ENCODE measurements around the gene DTNB.

Gene DTNB

DNA sequence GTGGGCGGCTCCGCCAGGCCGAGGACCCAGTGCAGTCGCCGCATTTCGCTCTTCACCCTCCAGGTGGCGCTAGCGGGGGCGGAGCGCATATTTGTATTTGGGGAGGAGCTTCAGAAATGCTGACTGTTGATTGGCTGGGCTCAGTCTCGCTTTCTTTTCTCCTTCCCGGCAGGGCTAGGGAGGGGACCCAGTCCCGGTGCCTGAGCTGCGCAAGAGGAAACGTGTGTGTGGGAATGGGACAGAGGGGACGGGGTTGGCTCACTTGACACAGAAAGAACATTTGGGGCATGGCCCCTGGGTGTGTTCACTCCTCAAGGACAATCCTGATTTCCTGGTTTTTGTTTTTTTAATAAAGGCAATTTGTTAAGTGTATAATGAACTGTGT, 311.3 kb downstream of the DTNB start:
- peak; percentile 89 to 97 for DNase-seq

DNA sequence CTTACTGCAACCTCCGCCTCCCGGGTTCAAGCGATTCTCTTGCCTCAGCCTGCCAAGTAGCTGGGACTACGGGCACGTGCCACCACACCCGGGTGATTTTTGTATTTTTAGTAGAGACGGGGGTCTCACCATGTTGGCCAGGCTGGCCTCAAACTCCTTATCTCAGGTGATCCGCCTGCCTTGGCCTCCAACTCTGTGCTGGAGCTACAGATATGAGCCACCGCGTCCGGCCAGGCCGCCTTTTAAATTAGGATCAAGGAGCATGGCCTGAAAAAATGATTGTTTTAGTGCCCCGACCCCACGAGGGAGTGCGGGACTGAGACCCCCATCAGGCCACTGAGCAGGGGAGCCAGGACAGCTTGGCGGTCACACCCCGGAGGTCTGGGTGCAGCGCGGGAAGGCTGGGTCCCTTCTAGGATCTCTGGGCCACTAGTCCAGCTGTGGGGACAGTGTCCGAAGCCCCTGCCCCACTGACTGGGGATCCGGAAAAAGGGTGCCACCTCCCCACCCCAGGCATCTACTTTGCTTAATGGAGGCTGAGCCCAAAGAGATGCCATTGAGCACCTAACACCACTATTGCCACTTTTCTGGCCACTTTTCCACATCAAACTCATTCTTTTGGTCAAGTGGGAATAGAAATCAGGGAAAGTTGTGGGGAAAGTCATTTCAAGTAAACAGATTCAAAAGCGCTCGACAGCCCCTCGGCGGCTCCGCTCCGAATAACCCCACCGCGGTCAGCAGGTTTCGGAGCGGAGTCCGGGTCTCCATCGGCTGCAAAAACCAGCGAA, 311.9 kb downstream of the DTNB start:
- DNase-seq: no peak

DNA sequence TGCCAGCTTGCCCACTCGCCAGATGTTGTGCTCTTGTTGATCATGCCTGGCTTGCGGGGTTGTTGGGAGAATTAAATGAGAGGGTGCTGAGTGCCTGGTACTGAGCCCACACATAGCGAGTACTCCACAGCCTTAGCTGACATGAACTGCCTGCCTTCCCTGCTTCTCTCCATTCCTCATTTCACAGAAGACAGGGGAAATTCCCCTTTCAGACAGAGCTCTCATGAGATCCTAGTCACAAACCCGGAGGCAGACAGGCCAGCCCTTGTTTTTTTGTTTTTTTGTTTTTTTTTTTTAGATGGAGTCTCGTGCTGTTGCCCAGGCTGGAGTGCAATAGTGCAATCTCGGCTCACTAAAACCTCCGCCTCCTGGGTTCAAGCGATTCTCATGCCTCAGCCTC, 314.5 kb downstream of the DTNB start:
- no peak for DNase-seq

DNA sequence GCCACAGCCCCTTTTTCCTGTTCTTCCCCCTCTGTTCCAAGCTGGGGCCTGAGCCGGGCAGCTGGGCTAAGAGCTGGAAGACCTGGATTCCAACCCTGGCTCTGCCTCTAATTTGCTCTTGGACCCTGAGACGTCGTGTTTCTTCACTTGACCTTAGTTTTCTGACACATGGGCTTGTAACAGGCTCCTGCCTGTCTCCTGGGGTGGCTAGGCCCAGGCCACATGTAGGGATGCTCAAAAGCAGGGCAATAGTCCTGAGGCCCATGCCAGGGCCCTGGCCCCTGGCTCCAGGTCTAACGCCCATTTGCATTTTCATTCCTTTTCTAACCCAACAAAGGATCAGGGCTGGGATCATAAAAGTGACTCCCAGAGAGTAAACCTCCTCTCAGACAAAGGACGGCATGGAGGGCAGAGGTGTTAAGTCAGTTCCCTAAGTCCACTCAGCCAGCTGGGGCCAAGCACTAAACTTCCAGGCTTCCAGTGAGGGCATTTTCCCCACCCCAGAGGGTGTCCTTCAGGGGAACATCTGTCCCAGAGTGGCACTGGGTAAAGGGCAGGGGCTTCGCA, 315.0 kb downstream of the DTNB start:
- DNase-seq: no peak

DNA sequence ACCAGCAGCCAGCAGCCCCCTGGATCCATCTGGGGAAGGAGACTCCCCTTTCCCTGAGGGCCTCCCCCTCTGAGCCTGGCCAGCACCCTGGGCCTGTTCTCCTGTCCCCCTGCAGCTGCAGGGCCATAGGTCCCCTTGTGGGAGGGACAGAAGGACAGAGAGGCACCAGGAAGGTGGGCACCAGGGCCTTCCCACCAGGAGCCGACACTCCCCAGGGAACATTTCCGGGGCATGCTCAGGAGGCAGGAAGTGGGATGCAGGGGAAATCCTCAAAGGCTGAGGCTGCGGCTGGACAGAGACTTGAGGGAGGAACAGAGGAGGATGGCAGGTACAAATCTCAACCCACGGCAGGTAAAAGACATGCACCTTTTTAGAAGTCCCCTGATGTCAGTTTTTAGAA, 317.3 kb downstream of the DTNB start:
- no peak for DNase-seq

DNA sequence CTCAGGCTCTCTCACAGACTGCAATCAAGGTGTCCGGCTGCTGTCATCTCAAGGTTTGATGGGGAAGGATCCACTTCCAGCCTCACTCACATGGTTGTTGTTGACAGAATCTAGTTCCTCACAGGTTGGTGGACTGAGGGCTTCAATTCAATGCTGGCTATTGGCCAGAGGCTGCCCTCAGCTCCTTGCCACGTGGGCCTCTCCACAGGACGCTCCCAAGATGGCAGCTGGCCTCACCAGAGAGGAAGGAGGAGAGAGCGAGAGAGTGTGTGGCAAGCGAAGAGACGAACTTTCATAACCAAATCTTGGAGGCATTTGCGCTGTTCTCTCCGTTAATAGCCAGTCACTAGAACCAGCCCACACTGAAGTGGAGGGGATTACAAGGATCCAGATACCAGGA, 318.1 kb downstream of the DTNB start:
- DNase-seq: no peak

DNA sequence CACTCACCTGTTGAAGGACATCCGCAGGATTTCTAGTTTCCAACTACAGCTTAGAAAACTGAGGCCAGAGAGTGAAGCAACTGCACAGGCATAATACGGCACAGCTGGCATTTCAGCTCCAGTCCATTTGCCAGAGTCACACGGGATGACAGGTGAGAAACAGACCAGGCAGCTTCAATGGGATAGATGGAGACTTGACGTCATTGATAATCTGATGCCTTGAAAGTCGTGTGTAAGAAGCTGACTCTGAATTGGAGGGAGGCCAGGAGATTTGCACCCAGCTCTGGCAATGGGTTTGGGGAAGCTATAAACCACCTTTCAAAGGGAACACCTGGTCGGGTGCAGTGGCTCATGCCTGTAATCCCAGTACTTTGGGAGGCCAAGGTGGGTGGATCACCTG, 319.3 kb downstream of the DTNB start:
- DNase-seq: no peak

DNA sequence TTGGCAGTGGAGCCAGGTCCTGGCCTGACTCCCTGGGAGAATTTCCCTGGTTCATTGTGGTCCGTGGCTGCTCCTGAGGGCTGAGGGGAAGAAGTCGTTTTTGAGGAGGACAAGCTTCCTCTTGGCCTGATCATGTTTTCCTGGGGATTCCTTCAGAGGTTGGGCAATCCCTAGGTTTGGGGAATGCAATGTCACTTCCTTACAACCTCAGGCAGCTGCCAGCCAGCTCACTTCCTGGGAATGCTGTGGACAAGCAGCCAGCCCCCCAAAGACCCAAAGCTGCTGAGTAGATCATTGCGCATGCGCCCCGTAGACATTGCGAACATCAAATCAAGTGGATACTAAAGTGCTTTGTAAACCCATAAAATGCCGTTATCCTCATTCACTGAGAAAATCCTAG, 324.0 kb downstream of the DTNB start:
- DNase-seq: no peak

DNA sequence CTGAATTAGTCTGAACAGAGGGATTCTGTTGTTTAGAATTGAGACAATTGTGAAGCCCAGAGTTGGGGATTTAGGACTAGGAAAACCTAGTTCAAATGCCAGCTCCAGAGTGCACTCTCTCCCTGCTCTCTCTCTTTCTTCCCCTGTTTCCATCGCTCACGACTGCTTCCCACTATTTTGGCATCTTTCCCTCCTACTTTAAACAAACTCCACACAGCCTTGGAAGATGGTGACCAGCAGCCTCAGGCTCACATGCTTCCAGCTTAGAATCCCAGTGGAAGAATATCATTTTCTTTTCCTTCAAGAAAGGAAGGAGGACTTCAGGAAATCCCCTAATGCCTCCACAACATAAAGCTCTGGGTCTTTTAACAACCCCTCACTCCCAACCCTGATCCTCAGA, 325.5 kb downstream of the DTNB start:
- DNase-seq: no peak

DNA sequence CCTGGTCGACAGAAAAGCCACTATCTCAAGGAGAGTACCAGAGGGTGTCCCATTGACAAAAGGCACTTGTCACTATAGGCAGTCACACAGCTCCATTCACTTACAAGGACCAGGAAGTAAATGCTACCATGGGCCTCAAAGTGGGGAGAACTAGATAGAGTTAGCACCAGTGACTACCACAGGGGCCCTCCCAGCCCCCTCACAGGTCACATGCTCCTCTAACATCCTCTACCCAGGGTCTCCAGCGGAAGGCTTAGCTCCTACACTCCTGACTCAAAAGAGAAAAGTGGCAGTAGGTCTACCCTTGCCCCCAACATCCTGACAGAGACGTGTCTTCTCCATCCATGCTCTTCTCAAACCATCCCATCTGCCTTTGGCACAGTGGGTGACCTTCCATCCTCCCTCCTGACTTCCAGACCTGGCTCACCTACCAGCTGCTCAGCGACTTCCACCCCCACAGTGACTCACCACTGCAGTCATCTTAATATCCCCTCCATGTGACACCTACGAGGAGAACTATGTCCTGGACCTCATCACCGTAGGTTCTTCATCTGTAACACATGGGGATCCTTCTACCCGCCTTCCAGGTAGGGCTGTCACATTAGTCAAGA, 326.1 kb downstream of the DTNB start:
- DNase-seq: peak in 1 of 2 donors; percentile 42

DNA sequence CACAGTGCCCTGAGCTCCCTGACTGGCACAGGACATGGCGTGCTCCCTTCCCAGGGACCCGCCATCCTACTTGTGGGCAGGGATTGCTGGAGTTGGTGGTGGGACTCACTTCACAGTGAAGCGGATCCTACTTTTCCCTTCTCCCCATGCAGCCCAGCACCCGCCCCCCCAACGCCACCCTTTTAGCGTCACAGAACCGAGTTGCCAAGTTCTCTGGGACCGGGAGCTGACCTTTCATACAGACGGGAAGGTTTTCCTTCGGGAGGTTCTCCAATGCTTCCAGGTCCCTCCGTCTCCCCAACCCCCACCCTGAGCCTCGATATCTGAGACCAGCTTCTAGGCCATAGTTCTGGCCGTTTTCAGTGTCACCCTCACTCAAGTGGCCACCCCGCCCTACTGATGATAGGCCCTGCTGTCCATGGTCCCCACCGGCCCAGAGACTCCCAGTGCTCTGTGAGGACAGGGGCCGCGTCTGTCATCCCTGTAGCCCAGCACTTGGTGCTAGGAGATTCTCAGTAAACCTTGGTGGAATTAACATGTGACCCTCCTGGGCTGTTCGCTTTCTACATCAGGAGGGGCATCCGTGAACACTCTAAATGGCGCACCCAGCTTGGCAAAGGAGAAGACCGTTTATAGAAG, 330.1 kb downstream of the DTNB start:
- no peak for DNase-seq

DNA sequence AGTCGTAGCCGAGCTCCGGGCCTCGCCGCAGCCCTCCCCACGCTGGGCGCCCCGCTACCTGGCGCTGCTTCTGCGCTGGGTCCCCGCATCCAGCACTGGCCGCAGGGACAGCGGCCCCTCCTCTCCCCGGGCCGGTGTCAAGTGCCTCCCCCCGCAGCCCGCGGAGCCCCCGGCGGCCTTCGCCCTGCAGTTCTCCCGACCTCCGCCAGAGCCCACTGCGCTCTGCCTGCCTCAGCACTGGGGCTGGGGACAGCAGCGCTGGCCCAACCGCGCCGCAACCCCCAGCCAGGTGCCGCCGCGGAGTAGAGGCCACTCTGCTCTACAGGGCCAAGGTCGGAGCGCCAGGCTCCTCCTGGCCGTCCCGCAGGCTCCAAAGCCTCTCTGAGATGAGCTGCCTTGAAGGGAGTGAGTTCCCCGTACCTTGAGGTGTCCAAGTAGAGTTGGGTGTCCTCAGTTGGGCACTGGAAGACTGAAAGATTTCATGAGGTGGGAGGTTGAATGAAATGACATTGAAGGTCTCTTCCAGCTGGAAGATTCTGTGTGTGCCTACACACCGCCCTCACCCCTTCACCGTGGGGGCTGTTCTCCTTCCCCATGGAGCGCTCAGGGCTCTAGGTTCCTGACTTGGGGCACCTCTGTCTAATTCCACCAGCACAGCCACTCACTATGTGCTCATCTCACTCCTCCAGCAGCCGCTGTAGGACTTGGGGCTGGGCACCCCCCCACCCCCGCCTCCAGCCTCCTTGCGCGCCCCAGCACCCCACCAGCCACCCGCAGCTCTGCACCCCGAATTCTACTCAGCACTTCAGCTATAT, 330.8 kb downstream of the DTNB start:
- DNase-seq: peak; percentile 69 to 76

DNA sequence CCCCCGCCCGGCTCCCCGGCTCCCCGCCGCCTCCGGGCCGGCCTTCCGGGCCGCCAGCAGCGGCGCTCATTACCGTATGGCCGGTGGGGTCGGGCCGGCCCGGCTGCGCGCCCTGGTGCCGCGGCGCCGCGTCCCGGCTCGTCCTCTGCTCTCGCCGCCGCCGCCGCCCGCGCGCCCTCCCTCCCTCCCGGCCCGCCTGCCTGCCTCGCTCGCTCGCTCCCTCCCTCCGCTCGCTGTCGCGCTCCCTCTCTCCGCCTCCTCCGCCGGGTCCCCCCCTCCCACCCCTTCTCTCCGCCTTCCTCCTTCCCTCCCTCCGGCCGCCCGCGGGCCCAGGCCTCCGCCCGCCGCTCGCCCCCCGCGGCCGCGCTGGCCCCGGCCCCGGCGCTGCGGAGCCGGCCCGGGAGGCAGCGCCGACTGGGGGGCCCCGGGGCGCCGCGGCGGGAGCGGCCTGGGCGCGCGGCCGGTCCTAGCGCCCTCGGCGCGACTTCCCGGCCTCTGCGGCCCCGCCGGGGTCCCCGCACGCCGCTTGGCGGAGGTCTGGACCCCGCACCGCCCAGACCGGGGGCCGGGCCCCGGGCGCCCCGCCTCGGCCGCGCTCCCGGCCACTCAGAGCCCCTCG, 331.5 kb downstream of the DTNB start, which contains the start of gene DNMT3A:
TSS of gene DNMT3A (minus strand) at position 173 of the 619 bp plus-strand sequence. CDS start 27,941 bp downstream, outside the sequence.
- DNase-seq: peak; percentile 69 to 70

DNA sequence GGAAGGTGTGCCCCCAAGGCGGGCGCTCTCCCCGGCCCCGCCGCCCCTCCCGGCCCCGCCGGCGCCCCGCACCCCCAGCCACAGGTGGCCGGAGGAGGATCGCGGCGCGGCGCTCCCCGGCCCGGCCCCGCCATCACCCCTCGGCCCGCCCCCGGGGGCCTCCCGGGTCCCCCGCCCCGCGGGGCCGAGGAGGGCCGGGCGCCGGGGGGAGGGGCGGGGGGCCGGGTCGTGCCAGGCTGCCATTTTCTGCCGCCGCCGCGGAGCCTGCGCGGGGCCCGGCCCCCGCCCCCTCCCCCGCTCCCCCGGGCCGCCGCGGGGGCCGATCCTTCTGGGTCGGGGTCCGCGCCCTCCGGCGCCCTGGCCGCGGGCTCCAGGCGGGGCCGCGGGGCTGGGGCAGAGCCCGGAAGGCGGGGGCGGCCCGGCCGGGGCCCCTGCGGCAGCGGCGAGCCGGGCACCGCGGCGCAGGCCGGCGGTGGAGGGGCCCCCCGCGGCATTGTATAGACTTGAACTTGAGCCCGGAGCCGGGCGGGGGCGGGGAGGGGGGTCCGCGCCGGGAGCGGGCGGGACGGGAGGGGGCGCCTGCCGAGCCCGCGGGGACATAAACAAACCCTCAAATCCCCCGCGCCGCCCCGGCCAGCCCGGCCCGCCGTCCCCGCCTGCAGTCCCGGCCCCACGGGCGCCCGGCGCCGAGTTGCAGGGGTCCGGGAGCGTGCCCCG, 332.2 kb downstream of the DTNB start:
- peak in 1 of 2 donors; percentile 33 for DNase-seq

DNA sequence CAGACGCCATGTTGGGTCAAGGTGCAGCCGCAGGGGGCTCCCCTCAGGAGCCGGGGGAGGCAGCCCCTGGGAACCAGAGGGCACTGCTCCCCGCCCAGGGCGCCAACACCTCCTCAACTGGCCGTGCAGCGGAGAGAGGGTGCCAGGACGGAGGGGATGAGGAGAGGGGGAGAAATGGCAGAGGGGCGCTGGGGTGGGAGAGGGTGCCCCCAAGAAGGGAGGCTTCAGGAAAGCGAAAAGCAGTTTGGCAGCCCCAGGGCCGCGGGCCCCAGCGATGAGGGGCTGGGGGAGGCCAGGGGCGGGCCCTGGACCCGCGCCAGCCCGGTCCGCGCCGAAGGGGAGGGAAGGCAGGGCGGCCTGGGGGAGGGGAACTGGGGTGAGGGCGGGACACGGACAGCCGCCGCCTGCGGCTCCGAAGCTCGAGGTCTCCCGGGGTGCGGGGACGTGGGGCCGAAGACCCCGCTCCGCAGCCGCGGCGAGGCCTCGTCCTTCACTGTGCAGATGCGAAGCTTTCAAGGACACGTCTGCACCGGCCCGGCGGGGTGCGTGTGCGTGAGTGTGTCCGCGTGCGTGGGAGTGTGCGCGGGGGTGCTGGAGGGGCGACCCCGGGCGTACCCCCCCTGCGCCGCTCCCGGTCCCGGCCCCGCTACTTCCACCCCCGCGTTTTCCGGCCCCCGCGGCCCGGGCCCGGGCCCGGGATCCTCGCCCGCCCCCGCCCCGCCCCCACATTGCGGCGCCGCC, 333.0 kb downstream of the DTNB start:
- peak; percentile 39 to 53 for DNase-seq

DNA sequence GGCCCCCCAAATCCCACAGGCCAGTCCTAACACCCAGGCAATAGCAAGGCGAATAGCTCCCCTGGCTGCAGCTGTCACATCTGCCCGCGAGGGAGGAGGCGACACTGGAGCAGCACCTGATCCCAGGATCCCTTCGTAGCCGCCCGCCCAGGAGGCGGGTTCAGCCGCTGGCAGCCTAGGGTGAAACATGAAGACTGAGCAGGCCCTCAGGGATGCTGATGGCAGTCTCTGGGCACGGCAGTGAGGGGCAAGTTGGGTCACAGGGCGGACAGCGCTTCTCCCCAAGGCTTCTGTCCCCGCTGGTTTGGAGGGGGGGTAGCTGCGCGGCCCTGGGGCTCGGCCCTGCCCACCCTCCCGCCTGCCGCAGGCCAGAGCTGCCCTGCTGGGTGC, 333.6 kb downstream of the DTNB start:
- DNase-seq: no peak

DNA sequence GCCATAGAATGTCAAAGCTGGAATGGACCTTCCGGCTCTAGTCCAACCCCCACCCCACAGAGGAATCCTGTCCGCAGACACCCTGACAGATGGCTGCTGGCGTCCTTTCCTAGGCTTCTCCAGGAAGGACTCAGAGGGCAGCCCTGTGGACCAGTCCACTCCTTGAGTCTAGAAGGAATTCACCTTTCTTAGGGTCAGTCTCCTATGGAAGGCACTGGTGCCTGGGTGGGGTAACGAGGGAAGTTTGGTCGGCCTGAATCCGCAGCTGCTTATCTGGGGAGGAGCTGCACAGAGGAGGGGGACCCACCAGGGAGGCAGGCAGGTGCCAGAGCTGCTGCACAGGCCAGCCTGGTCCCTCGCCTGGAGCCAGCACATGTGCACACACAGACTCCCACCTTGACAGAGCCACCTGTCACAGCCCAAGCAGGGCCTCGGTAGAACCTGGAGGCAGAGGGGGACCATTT, 334.1 kb downstream of the DTNB start:
- no peak for DNase-seq

DNA sequence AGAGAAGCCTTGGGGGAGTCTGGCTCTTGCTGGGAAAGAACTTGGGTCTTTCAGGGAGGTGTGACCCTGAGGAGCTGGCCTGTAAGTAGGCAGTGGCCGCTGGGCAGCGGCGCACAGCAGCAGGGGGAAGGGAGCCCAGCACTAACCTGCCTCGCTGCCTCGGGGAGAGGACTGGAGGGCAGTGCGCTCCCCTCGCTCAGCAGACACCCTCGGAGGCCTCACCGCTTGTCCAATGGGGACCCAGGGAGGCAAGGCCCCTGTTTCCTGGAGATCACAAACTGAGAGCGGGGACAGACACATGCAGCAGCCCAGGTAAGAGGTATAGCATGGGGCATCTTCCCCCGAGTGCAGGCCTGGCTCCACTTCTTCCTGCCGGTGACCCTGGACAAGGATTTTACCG, 335.0 kb downstream of the DTNB start:
- DNase-seq: no peak

DNA sequence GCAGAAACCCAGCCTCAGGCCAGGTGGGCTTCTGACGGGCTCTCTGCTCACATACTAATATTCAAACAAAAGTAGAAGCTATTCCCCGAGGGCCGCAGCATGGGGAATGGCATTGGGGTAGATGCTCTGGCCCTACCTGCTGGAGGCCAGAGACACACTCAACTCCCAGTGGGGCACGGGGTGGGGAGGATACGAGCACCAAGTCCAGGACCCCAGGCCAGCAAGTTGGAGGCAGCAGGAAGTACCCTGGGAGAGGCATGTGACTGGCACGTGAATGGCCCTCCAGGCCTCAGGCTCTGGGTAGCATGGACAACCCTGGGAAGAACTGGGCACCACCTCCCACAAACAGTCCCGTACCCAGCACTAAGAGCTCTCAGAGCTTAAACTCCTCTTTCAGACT, 335.5 kb downstream of the DTNB start:
- no peak for DNase-seq

DNA sequence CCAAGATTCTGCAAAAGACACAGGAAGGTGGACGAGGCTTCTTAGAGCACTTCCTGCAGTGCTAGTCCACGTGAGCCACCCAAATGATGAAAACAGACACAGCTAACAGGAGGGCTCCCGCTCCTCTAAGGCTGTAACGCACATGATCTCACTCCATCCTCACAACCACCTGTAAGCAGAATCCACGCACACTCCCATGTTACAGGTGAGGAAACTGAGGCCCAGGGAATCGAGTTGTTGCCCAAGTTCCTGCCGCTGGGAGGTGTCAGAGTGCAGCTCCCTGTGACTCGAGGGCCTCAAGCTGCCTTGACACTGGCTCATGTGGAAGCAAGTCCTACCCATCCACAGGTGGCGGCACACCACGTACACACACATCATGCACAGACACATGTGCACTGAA, 336.1 kb downstream of the DTNB start:
- peak in 1 of 2 donors; percentile 27 for DNase-seq

DNA sequence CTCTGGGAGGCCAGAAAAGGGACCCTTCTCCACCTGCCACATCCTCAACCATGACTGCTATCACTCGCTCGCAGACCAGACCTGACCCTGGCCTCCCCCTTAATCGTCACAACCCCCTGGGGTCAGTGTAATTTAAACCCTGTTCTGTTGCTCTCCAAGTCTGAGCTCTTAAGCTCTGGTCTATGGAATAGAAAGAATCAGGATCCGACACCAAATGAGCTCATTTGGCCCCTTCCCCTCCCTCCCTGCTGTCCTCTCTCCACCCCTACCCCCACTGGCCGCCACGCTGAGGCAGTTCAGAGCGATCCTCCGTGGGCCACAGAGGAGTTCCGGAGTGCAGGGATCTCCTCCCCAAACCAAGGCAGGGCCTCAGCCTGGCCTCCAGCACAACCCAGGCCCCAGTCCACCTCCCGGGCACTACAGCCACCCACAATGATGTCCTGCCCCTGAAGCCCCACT, 337.0 kb downstream of the DTNB start:
- DNase-seq: no peak
